MM.1S (cell line): ENCODE measurements around the gene PLCZ1.

Experiments used
- DNase-seq: peaks from one replicate; pipeline ENCODE4 v3.0.0-alpha.2; 2015
- H2AFZ ChIP-seq: fragments of 300-600 bp; sonication (generic); 2 replicates; pipeline ENCODE4 v1.6.0; 2016; ENCODE audit warnings: antibody characterized with exemption, low read length
- H3F3A ChIP-seq: fragments of 300-600 bp; sonication (generic); 2 replicates; pipeline ENCODE4 v1.6.1; 2016; ENCODE audit warnings: mild to moderate bottlenecking, antibody characterized with exemption, low read length, moderate library complexity, mixed read lengths; ENCODE audit not compliant: insufficient read depth
- H3K27ac ChIP-seq: fragments of 300-600 bp; sonication (generic); 2 replicates; pipeline ENCODE4 v1.5.1; 2016; ENCODE audit warnings: mild to moderate bottlenecking, low read length
- H3K27me3 ChIP-seq: fragments of 300-600 bp; sonication (generic); replicated peaks from 2 replicates; pipeline ENCODE4 v1.6.0; 2016; ENCODE audit warnings: low read length; ENCODE audit not compliant: insufficient read depth
- H3K36me3 ChIP-seq: fragments of 300-600 bp; sonication (generic); replicated peaks from 2 replicates; pipeline ENCODE4 v1.6.1; 2016; ENCODE audit warnings: mild to moderate bottlenecking, low read length, mixed read lengths; ENCODE audit not compliant: insufficient read depth
- H3K4me1 ChIP-seq: fragments of 300-600 bp; sonication (generic); 2 replicates; pipeline ENCODE4 v1.6.1; 2016; ENCODE audit warnings: low read length, mixed read lengths
- H3K4me2 ChIP-seq: fragments of 300-600 bp; sonication (generic); 2 replicates; pipeline ENCODE4 v1.6.0; 2016; ENCODE audit warnings: low read depth, low read length
- H3K4me3 ChIP-seq: fragments of 300-600 bp; sonication (generic); 2 replicates; pipeline ENCODE4 v1.5.1; 2016; ENCODE audit warnings: low read length, mixed read lengths
- H3K79me2 ChIP-seq: fragments of 300-600 bp; sonication (generic); 2 replicates; pipeline ENCODE4 v1.6.1; 2016; ENCODE audit warnings: mixed run types, low read length, mixed read lengths
- H3K9ac ChIP-seq: fragments of 300-600 bp; sonication (generic); 2 replicates; pipeline ENCODE4 v1.6.1; 2016; ENCODE audit warnings: low read length, mixed read lengths
- H3K9me2 ChIP-seq: fragments of 300-600 bp; sonication (generic); replicated peaks from 2 replicates; pipeline ENCODE4 v1.6.1; 2016; ENCODE audit warnings: mild to moderate bottlenecking, low read length, mixed read lengths; ENCODE audit not compliant: insufficient read depth
- H3K9me3 ChIP-seq: fragments of 300-600 bp; sonication (generic); replicated peaks from 2 replicates; pipeline ENCODE4 v1.6.1; 2016; ENCODE audit warnings: mild to moderate bottlenecking, low read length, mixed read lengths; ENCODE audit not compliant: insufficient read depth
- H4K20me1 ChIP-seq: fragments of 300-600 bp; sonication (generic); 2 replicates; pipeline ENCODE4 v1.6.1; 2016; ENCODE audit warnings: mild to moderate bottlenecking, low read length, moderate library complexity, mixed read lengths; ENCODE audit not compliant: insufficient read depth
- CTCF ChIP-seq: fragments of 300-600 bp; sonication (generic); IDR thresholded peaks from 2 replicates; pipeline ENCODE4 v1.5.1; 2016; ENCODE audit warnings: antibody characterized with exemption, low read length, mixed read lengths
- EZH2 ChIP-seq: fragments of 300-600 bp; sonication (generic); optimal IDR thresholded peaks from 2 replicates; pipeline ENCODE3; 2017; ENCODE audit warnings: low read depth, mild to moderate bottlenecking, antibody characterized with exemption, low read length, mixed read lengths
- EZH2phosphoT487 ChIP-seq: fragments of 300-600 bp; sonication (generic); IDR thresholded peaks from 2 replicates; pipeline ENCODE4 v1.6.1; 2018; ENCODE audit warnings: antibody characterized with exemption, low read length

PLCZ1 gene

DNA sequence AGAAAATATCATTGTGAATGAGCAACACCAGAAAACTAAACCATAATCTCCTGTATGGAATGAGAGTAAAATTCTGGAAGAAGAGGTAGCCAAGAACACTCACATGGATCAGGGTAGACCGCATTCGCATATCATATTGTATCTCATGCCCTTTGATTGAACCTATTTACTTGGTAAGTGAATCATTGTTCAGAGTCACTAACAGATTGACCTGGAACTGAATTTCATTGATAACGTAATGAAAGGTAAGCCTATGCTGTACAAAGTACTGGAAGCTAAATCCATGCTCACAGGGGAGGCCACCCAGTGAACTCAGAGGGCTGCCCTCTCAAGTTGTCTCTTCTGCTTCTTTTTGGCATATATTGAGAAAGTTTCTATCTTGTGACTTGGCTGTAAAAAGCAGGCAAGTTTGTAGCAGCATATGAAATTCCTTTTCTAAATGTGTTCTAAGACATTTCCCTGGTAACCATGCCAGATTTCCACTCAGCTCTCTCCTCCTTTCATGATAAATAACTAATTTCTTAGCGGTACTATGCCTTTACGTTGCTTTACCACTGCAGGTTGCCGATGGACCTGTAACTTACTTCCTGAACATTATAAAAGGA lies 91.4 kb downstream of the PLCZ1 start:
- H3K27ac ChIP-seq: no peak overlapping the region
- no peaks in the 10 kb centered on the region for H3K9me2 ChIP-seq
- H3K4me3 ChIP-seq: no peak overlapping the region
- no peak overlapping the region for H3K9ac ChIP-seq
- no peaks in the 10 kb centered on the region for H3K27me3 ChIP-seq
- no peaks in the 10 kb centered on the region for H3K79me2 ChIP-seq
- no peaks in the 10 kb centered on the region for H4K20me1 ChIP-seq
- no peak overlapping the region for H2AFZ ChIP-seq
- no peaks in the 10 kb centered on the region for H3K9me3 ChIP-seq
- no peaks in the 10 kb centered on the region for H3K4me1 ChIP-seq
- H3F3A ChIP-seq: no peaks in the 10 kb centered on the region
- no peak for TF ChIP-seq EZH2phosphoT487
- no peak for TF ChIP-seq EZH2
- no peak for TF ChIP-seq CTCF
- H3K36me3 ChIP-seq: no peaks in the 10 kb centered on the region
- DNase-seq: no peak
- H3K4me2 ChIP-seq: no peak overlapping the region

DNA sequence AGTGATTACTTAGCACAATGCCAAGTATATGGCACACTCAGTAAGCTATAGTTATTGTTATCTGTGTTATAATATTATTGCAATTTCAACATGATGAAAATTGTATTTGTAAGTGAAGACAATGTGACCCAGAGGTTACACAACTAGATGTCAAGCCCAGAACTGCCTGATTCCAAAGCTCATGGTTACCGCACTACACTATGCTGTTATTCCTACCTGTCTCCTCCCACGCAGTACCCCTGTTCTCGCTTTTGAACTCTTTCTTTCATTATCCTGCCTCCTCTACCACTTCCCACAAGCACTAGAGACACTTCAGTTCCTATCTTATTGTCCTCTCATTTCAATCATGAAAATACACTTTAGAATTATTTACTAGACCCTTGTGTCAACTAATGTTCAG lies 93.2 kb downstream of the PLCZ1 start:
- no peak overlapping the region for H3K9ac ChIP-seq
- no peak overlapping the region for H3K27ac ChIP-seq
- DNase-seq: no peak
- H4K20me1 ChIP-seq: no peaks in the 10 kb centered on the region
- no peak overlapping the region for H3K4me3 ChIP-seq
- H3K9me2 ChIP-seq: no peaks in the 10 kb centered on the region
- H3K4me1 ChIP-seq: no peaks in the 10 kb centered on the region
- no peaks in the 10 kb centered on the region for H3K9me3 ChIP-seq
- no peak overlapping the region for H3K4me2 ChIP-seq
- H2AFZ ChIP-seq: no peak overlapping the region
- H3K79me2 ChIP-seq: no peaks in the 10 kb centered on the region
- no peak for TF ChIP-seq CTCF
- no peak for TF ChIP-seq EZH2
- no peak for TF ChIP-seq EZH2phosphoT487
- H3K27me3 ChIP-seq: no peaks in the 10 kb centered on the region
- H3F3A ChIP-seq: no peaks in the 10 kb centered on the region
- no peaks in the 10 kb centered on the region for H3K36me3 ChIP-seq

- TF ChIP-seq EZH2 (no peak), CTCF (no peak), EZH2phosphoT487 (no peak)
- Histone ChIP-seq H2AFZ (no peak overlapping the region), H3K27ac (no peak overlapping the region), H3K4me2 (no peak overlapping the region), H3K4me3 (no peak overlapping the region), H3K9me2 (no peaks in the 10 kb centered on the region), H3K79me2 (no peaks in the 10 kb centered on the region), H3K27me3 (no peaks in the 10 kb centered on the region), H3K4me1 (no peaks in the 10 kb centered on the region), H3K9ac (no peak overlapping the region), H4K20me1 (no peaks in the 10 kb centered on the region), H3K36me3 (no peaks in the 10 kb centered on the region), H3K9me3 (no peaks in the 10 kb centered on the region), H3F3A (no peaks in the 10 kb centered on the region)
- no peak for DNase-seq
Observed at GRCh38 chr12:18643681-18644080, 94.1 kb downstream of the PLCZ1 start.
